Neuronal stem cell (in vitro differentiated cells): ENCODE results near the gene LEMD2. TPM values are rescaled to one million over a fixed set of nuclear protein-coding genes. Genes with fewer than 3 reads are reported as not detected.

ENCODE experiments used
- DNase-seq: peaks from one replicate; pipeline ENCODE4 v3.0.0-alpha.2; 2013; ENCODE audit warnings: low spot score
- H2AFZ ChIP-seq: one replicate; pipeline ENCODE4 v1.6.1; 2013; ENCODE audit warnings: mild to moderate bottlenecking, low read length, inconsistent platforms
- H2AK5ac ChIP-seq: 2 replicates; pipeline ENCODE4 v1.6.1; 2013; ENCODE audit warnings: low read depth, mild to moderate bottlenecking, inconsistent platforms, low read length, moderate library complexity, mixed read lengths
- H2BK120ac ChIP-seq: 2 replicates; pipeline ENCODE4 v1.6.1; 2013; ENCODE audit warnings: low read depth, mild to moderate bottlenecking, inconsistent platforms, low read length, moderate library complexity, mixed read lengths
- H2BK12ac ChIP-seq: one replicate; pipeline ENCODE4 v1.6.1; 2013; ENCODE audit warnings: low read length, inconsistent platforms
- H2BK15ac ChIP-seq: 2 replicates; pipeline ENCODE4 v1.6.1; 2013; ENCODE audit warnings: mild to moderate bottlenecking, low read length, inconsistent platforms, mixed read lengths
- H2BK5ac ChIP-seq: one replicate; pipeline ENCODE4 v1.6.1; 2013; ENCODE audit warnings: inconsistent platforms, mild to moderate bottlenecking, low read length, moderate library complexity
- H3K14ac ChIP-seq: one replicate; pipeline ENCODE4 v1.6.1; 2013; ENCODE audit warnings: low read length, inconsistent platforms
- H3K18ac ChIP-seq: 2 replicates; pipeline ENCODE4 v1.6.1; 2013; ENCODE audit warnings: low read length, inconsistent platforms
- H3K23ac ChIP-seq: 2 replicates; pipeline ENCODE4 v1.6.1; 2013; ENCODE audit warnings: low read depth, mild to moderate bottlenecking, mixed read lengths, low read length, inconsistent platforms; ENCODE audit not compliant: poor library complexity
- H3K27ac ChIP-seq: replicated peaks from 3 replicates; pipeline ENCODE4 v1.5.1; 2013; ENCODE audit warnings: low read length, inconsistent platforms
- H3K27me3 ChIP-seq, 3 experiments: 2 replicates each; pipeline ENCODE4 v1.6.1; 2013; ENCODE audit warnings: low read length in 3 of 3, mild to moderate bottlenecking in 2 of 3, inconsistent platforms in 1 of 3, low read depth in 1 of 3, mixed read lengths in 1 of 3, moderate library complexity in 1 of 3; ENCODE audit not compliant: control insufficient read depth in 3 of 3, insufficient read depth in 3 of 3
- H3K36me3 ChIP-seq, 2 donors: replicated peaks in 1 of 2; 2 replicates each; pipeline ENCODE4 v1.6.1; 2013; ENCODE audit warnings: low read length in 2 of 2; ENCODE audit not compliant: control insufficient read depth in 2 of 2, insufficient read depth in 2 of 2
- H3K4ac ChIP-seq: 2 replicates; pipeline ENCODE4 v1.6.1; 2013; ENCODE audit warnings: inconsistent platforms, mild to moderate bottlenecking, low read length, moderate library complexity
- H3K4me1 ChIP-seq, 2 donors: 1 replicate in 1 of 2; 2 replicates in 1 of 2; pipeline ENCODE4 v1.6.1; 2013; ENCODE audit warnings: low read length in 2 of 2, low read depth in 1 of 2; ENCODE audit not compliant: control insufficient read depth in 2 of 2, insufficient read depth in 1 of 2
- H3K4me2 ChIP-seq: one replicate; pipeline ENCODE4 v1.6.1; 2013; ENCODE audit warnings: mild to moderate bottlenecking, low read length, inconsistent platforms; ENCODE audit not compliant: insufficient read depth, poor library complexity, severe bottlenecking
- H3K4me3 ChIP-seq, 2 donors: 2 replicates each; pipeline ENCODE4 v1.5.1; 2013; ENCODE audit warnings: low read length in 2 of 2, mild to moderate bottlenecking in 2 of 2, inconsistent platforms in 1 of 2, moderate library complexity in 1 of 2
- H3K79me1 ChIP-seq: one replicate; pipeline ENCODE4 v1.6.1; 2013; ENCODE audit warnings: low read depth, mild to moderate bottlenecking, inconsistent platforms, low read length, moderate library complexity
- H3K9ac ChIP-seq: one replicate; pipeline ENCODE4 v1.6.1; 2013; ENCODE audit warnings: mild to moderate bottlenecking, low read depth, low read length, inconsistent platforms; ENCODE audit not compliant: poor library complexity
- H3K9me3 ChIP-seq, 2 donors: replicated peaks in 1 of 2; 2 replicates each; pipeline versions ENCODE3 to v1.6.1; 2013; ENCODE audit warnings: low read length in 2 of 2, mild to moderate bottlenecking in 2 of 2, inconsistent platforms in 1 of 2, low read depth in 1 of 2, mixed read lengths in 1 of 2, moderate library complexity in 1 of 2; ENCODE audit not compliant: control insufficient read depth in 2 of 2, insufficient read depth in 1 of 2
- H4K8ac ChIP-seq: one replicate; pipeline ENCODE4 v1.6.1; 2013; ENCODE audit warnings: low read depth, mild to moderate bottlenecking, inconsistent platforms, low read length, moderate library complexity
- H4K91ac ChIP-seq: one replicate; pipeline ENCODE4 v1.6.1; 2013; ENCODE audit warnings: low read length, low read depth, mild to moderate bottlenecking, inconsistent platforms; ENCODE audit not compliant: poor library complexity
- WGBS, 2 donors: extraction: QIAGEN DNeasy Blood & Tissue Kit; methylation state at CpG; one replicate each; pipeline ENCODE4 v1.1.7; 2013; ENCODE audit warnings: missing lambda C conversion rate in 2 of 2, mixed read lengths in 1 of 2; ENCODE audit not compliant: insufficient read length in 2 of 2, insufficient replicate concordance in 1 of 2; ENCODE audit errors: extremely low coverage in 2 of 2; 5-methylcytosine and 5-hydroxymethylcytosine counted together
- polyA plus RNA-seq, 2 experiments: library from polyadenylated mRNA; stranded (reverse); fragments of 200-250 nt; gene quantifications; one replicate each; pipeline ENCODE4 v1.2.3, GENCODE V29; 2013

The LEMD2 gene
- 30.6 TPM for polyA plus RNA-seq (2013, experiment 1 of 2)
- 30.2 TPM for polyA plus RNA-seq (2013, experiment 2 of 2)

DNA sequence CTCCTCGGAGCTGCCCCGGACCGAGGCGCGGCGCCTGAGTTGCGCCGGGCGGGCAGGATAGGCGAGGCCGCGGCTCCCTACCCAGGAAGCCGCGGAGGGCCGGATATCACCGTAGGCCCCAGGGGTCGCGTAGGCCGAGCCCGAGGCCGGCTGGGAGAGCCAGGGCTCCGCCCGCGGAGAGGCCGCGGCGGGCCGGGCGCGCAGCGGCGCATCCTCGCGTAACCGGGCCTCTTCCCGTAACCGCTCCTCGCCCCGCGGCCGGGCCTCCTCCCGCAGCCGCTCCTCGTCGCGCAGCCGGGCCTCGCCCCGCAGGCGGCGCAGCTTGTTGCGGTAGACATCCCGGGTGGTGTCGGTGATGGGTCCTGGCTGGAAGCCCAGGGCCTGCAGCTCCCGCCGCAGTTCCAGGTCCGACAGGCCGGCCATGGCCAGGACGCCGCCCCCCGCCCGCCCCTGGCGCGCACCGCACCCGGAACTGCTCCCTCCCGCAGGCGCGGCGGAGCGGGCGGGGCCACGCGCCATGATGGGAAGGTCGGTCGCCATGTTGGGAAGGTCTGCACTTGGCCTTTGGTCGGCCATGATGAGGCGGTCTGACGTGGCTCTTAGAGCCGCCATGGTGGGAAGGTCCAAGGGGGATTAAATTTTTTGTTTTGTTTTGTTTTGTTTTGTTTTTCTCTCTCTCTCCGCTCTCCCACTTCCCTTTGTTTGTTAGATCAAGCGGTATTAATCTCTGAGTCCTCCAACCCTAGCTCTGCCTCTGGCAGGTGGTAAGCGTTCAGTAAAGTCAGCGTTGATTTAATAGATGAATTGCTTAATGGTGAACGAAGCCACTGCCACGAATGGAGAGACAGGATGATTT lies at the start of gene LEMD2:
TSS of gene LEMD2 (minus strand) at position 437 of the 856 bp plus-strand sequence. CDS start at position 423, 14 bp downstream.
- no peaks in the 10 kb centered on the region for H3K27me3 ChIP-seq
- H3K4me2 ChIP-seq, result peak within 1 kb of the TSS; percentile 66
- H3K4ac ChIP-seq, result no peak within 1 kb of the TSS
- peak within 1 kb of the TSS; percentile 84 to 98 for H3K4me3 ChIP-seq
- H3K4me1 ChIP-seq, result peaks cover 17 to 28% of the 10 kb centered on the region in 2 donors
- H2BK12ac ChIP-seq, result peak within 1 kb of the TSS; percentile 36
- peak within 1 kb of the TSS; percentile 84 for H2AFZ ChIP-seq
- H2BK120ac ChIP-seq, result no peak within 1 kb of the TSS
- H2BK5ac ChIP-seq, result no peak within 1 kb of the TSS
- no peak within 1 kb of the TSS for H4K91ac ChIP-seq
- H3K36me3 ChIP-seq, result peaks cover 4 to 36% of the 10 kb centered on the region in 2 donors
- peak within 1 kb of the TSS; percentile 38 for H3K27ac ChIP-seq
- no peak within 1 kb of the TSS for H4K8ac ChIP-seq
- no peak within 1 kb of the TSS for H3K14ac ChIP-seq
- H3K18ac ChIP-seq, result peak within 1 kb of the TSS; percentile 95
- no CpG with 5 or more reads among the region's 86 CpGs for WGBS, 2 donors
- H3K79me1 ChIP-seq, result peaks cover 5% of the 10 kb centered on the region
- DNase-seq, result peak; percentile 80
- H2AK5ac ChIP-seq, result no peak within 1 kb of the TSS
- H3K9me3 ChIP-seq, result no peaks in the 10 kb centered on the region
- peak within 1 kb of the TSS; percentile 97 for H3K9ac ChIP-seq
- no peak within 1 kb of the TSS for H2BK15ac ChIP-seq
- H3K23ac ChIP-seq, result peak within 1 kb of the TSS; percentile 83

DNA sequence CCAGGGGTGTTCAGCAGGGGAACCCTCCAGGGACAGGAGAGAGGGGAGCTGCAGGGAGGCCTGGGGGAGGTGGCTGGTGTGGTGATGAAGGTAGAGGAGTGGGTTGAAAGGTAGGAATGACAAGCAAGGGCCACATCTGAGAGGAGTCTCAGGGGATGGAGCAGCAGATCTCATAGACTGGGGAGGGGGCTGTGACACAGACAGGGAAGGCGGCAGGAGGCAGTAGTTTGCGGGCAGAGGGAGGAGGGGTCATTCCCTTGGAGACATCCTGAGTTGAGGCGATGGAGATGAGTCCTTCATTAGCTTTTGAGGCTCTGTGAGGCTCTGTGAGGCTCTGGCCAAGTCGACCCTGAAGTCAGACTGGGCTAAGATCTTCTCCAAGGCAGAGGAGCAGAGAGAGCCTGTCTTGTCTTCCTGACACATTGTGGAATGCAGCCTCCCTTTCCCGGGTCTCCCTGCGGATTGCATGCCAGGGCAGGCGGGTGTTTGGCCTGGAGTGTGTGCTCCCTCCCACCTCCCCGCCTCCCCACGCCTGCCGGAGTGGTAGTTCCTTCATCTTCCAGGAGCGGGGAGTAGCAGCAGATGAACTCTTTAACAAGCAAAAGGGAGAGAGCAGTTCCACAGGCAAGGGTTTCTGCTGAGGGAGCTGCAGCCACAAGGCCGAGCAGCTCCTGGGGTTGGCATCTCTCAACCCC lies 49.2 kb upstream of the LEMD2 start:
- Histone ChIP-seq H3K79me1 (no peaks in the 10 kb centered on the region), H3K9ac (no peak overlapping the region), H3K4me2 (no peak overlapping the region), H2AK5ac (no peak overlapping the region), H3K4ac (no peak overlapping the region), H3K23ac (peak overlapping the region; percentile 28), H4K91ac (no peak overlapping the region), H3K36me3 (no peaks in the 10 kb centered on the region), H3K9me3 (peaks cover 5 to 9% of the 10 kb centered on the region in 2 donors), H3K4me1 (peaks cover 14 to 21% of the 10 kb centered on the region in 2 donors), H2BK12ac (no peak overlapping the region), H2BK120ac (no peak overlapping the region), H3K4me3 (no peak overlapping the region), H2AFZ (peak overlapping the region; percentile 41), H2BK15ac (peak overlapping the region; percentile 78), H3K14ac (no peak overlapping the region), H3K18ac (peak overlapping the region; percentile 81), H3K27ac (no peak overlapping the region), H3K27me3 (no peaks in the 10 kb centered on the region), H2BK5ac (no peak overlapping the region), H4K8ac (no peak overlapping the region)
- no peak for DNase-seq
- no CpG with 5 or more reads among the region's 12 CpGs for WGBS, 2 donors

GRCh38 chr6:33836806-33837469 lies 48.0 kb upstream of the LEMD2 start:
- no peak overlapping the region for H3K4me3 ChIP-seq
- H2BK120ac ChIP-seq, result no peak overlapping the region
- no peak overlapping the region for H2AFZ ChIP-seq
- no peak overlapping the region for H3K14ac ChIP-seq
- H3K4me1 ChIP-seq, result peaks cover 12 to 16% of the 10 kb centered on the region in 2 donors
- no peak overlapping the region for H2BK12ac ChIP-seq
- no CpG with 5 or more reads among the region's 3 CpGs for WGBS, 2 donors
- no peak overlapping the region for H4K8ac ChIP-seq
- no peak overlapping the region for H2BK5ac ChIP-seq
- H3K27me3 ChIP-seq, result no peaks in the 10 kb centered on the region
- no peak overlapping the region for H3K4ac ChIP-seq
- H3K9ac ChIP-seq, result no peak overlapping the region
- H3K79me1 ChIP-seq, result no peaks in the 10 kb centered on the region
- H3K36me3 ChIP-seq, result no peaks in the 10 kb centered on the region
- H3K4me2 ChIP-seq, result no peak overlapping the region
- H2AK5ac ChIP-seq, result no peak overlapping the region
- no peak overlapping the region for H3K27ac ChIP-seq
- H3K23ac ChIP-seq, result no peak overlapping the region
- no peak overlapping the region for H4K91ac ChIP-seq
- peaks cover 5 to 9% of the 10 kb centered on the region in 2 donors for H3K9me3 ChIP-seq
- DNase-seq, result no peak
- H2BK15ac ChIP-seq, result no peak overlapping the region
- H3K18ac ChIP-seq, result peak overlapping the region; percentile 45
